Astrocyte of the spinal cord (primary cell): Measurements from ENCODE around the gene THAP4.
"Not testable (repeated sequence)": the region's sequence is repeated elsewhere in the genome, so short reads cannot be mapped to it uniquely, and the experiment has no call there.

Source experiments
- DNase-seq: peaks from one replicate; pipeline ENCODE4 v3.0.0; 2011; ENCODE audit warnings: low read depth, low spot score
- H3K4me3 ChIP-seq: 2 replicates; pipeline ENCODE4 v1.5.1; 2011; ENCODE audit warnings: low read depth, mild to moderate bottlenecking, low read length, moderate library complexity
- in situ Hi-C: cut with HindIII; loops from 2 replicates; pipeline ENCODE4 v1.10.0; 2017; ENCODE audit warnings: low sequenced_read_pairs
- TF ChIP-seq, protein P1 (sequence below): IDR thresholded peaks from 2 replicates; pipeline ENCODE4 v1.5.1; 2012; ENCODE audit warnings: low read depth, mild to moderate bottlenecking, low read length, inconsistent platforms

THAP4 gene

GRCh38 chr2:241671457-241672240 lies 34.7 kb upstream of the THAP4 start:
- DNase-seq: no peak
- TF ChIP-seq, protein P1, sequence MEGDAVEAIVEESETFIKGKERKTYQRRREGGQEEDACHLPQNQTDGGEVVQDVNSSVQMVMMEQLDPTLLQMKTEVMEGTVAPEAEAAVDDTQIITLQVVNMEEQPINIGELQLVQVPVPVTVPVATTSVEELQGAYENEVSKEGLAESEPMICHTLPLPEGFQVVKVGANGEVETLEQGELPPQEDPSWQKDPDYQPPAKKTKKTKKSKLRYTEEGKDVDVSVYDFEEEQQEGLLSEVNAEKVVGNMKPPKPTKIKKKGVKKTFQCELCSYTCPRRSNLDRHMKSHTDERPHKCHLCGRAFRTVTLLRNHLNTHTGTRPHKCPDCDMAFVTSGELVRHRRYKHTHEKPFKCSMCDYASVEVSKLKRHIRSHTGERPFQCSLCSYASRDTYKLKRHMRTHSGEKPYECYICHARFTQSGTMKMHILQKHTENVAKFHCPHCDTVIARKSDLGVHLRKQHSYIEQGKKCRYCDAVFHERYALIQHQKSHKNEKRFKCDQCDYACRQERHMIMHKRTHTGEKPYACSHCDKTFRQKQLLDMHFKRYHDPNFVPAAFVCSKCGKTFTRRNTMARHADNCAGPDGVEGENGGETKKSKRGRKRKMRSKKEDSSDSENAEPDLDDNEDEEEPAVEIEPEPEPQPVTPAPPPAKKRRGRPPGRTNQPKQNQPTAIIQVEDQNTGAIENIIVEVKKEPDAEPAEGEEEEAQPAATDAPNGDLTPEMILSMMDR: no peak
- no peak overlapping the region for H3K4me3 ChIP-seq
- in situ Hi-C loops: no loop called here

DNA sequence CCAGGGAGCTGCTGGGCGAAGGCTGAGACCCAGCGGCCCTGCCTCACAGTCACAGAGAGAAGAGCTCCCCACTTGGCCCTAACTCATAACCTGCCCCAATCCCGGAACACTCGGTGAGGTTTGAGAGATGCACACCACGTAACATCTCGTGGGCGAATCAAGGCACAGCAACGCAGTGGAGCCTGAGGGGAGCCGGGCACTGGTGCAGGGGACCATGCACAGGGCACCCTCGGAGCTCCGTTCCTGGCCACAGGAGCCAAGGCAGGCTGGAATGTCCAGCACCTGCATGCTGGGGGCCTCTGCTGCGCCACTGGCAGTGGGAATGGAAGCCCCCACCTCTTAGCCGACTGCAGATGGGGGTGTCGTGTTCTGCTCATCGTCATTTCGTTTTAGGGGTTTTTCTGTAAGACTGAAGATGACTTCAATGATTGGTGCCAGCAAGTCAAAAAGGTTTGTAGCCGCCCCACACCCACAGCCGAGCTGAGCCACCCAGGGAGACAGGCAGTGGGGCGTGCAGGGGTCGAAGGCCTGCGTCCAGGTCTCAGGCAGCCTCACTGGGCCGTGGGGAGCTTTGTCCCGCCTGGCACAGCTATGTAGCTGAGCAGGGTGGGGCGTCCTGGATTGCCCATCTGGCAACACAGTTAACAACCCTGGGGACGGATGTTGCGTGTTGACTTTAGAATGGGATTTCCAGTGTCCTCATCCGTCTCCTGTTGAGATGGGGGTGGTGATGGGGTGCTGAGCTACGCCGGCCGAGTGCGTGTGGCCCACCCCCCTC lies 33.6 kb upstream of the THAP4 start:
- TF ChIP-seq, protein P1: no peak
- no peak overlapping the region for H3K4me3 ChIP-seq
- no peak for DNase-seq
- in situ Hi-C loops: no loop called here

DNA sequence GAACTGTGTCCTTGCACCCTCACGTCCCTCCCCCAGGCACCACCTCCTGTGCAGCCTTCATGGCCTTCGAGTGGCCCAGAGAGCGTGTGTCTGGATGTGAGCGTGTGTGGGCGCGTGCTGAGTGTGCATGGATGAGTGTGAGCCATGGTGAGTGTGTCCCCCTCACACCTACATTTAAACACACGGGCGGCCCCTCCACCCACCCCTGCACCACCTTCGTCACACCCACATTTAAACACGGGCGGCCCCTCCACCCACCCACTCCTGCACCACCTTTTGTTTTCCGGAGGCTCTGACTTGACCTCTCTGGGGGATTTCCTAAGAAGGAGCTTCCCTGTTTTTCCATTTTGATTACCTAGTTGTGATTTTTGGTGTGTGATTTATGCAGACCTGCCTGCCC lies 31.9 kb upstream of the THAP4 start:
- TF ChIP-seq, protein P1: no peak
- no peak for DNase-seq
- H3K4me3 ChIP-seq: no peak overlapping the region
- in situ Hi-C loops: no loop called here

DNA sequence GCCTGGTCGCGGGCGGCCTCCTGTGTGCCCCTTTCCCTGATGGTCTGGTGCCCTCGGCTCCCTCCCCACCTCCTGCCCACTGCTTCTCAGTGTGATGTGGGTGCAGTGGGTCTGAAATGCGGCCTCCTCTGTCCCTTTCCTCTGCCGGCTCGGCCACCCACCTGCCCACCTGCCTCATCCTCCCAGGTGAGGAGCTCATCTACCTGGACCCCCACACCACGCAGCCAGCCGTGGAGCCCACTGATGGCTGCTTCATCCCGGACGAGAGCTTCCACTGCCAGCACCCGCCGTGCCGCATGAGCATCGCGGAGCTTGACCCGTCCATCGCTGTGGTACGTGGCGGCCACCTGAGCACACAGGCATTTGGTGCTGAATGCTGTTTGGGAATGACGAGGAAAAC lies 31.4 kb upstream of the THAP4 start:
- in situ Hi-C loops: no loop called here
- H3K4me3 ChIP-seq: no peak overlapping the region

DNA sequence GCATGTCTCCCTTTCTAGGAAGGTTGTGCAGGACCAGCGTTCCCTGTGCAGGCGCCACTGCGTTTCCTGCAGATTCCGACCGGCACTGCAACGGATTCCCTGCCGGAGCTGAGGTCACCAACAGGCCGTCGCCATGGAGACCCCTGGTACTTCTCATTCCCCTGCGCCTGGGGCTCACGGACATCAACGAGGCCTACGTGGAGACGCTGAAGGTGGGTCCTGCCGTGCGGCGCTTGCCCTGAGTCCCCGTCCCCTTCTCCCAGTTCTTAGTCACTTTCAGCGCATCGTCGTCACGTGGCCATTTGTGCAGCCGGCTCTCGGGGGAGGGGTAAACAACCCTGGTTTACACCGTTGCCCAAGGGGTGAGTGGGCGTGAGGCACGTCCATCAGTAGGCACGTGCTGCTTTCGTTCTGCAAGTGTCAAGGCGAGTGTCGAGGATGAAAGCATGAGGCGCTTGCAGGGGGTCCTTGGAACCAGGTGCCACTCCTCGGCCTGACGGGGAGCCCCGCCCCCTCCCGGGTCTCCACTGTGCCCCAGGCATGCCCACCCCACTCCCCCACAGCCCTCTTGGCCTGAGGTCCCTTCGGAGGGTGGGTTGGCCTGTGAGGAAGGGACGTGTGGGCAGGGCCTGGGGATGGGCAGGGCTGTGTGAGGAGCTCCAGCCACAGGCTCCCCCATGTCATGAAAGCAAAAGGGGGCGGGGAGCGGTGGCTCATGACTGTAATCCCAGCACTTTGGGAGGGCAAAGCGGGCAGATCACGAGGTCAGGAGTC lies 29.9 kb upstream of the THAP4 start:
- TF ChIP-seq, protein P1: no peak
- in situ Hi-C loops: no loop called here
- DNase-seq: peak; percentile 51
- no peak overlapping the region for H3K4me3 ChIP-seq

More for the DNA sequence above, 31.4 kb upstream of the THAP4 start:
- no peak for DNase-seq
- TF ChIP-seq, protein P1: no peak

- DNase-seq: peak; percentile 11
- TF ChIP-seq, protein P1: no peak
- H3K4me3 ChIP-seq: peak overlapping the region; percentile 9
- in situ Hi-C loops: no loop called here
These were observed 28.9 kb upstream of the THAP4 start for GRCh38 chr2:241665731-241666440.

DNA sequence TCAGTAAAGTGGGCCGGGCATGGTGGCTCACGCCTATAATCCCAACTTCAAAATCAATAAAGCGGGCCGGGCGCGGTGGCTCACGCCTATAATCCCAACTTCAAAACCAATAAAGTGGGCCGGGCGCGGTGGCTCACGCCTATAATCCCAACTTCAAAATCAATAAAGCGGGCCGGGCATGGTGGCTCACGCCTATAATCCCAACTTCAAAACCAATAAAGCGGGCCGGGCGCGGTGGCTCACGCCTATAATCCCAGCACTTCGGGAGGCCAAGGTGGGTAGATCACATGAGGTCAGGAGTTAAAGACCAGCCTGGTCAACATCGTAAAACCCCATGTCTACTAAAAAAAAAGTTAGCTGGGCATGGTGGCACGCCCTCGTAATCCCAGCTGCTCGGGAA lies 25.8 kb upstream of the THAP4 start:
- H3K4me3 ChIP-seq, in situ Hi-C loops, DNase-seq: not testable (repeated sequence)
